Smooth muscle cell (in vitro differentiated cells): ENCODE measurements around the gene ULK2. TPM values are rescaled to one million over a fixed set of nuclear protein-coding genes. Genes with fewer than 3 reads are reported as not detected.

Experiments used
- DNase-seq: peaks from one replicate; lab custom pipeline; 2025; ENCODE audit not compliant: unreplicated experiment; lab: John Stamatoyannopoulos, UW
- H2AFZ ChIP-seq: fragments of 200-600 bp; sonication (generic); 2 replicates; pipeline ENCODE4 v1.6.0; 2016; ENCODE audit warnings: antibody characterized with exemption, low read depth, mild to moderate bottlenecking
- H3F3A ChIP-seq: fragments of 200-600 bp; sonication (generic); 2 replicates; pipeline ENCODE4 v1.6.0; 2017; ENCODE audit warnings: antibody characterized with exemption, low read depth
- H3K27ac ChIP-seq: fragments of 200-600 bp; sonication (generic); 2 replicates; pipeline ENCODE4 v1.5.1; 2016; ENCODE audit warnings: low read depth, mild to moderate bottlenecking
- H3K27me3 ChIP-seq: fragments of 200-600 bp; sonication (generic); 2 replicates; pipeline ENCODE4 v1.6.1; 2016; ENCODE audit warnings: low read depth, mild to moderate bottlenecking
- H3K36me3 ChIP-seq: fragments of 200-600 bp; sonication (generic); 2 replicates; pipeline ENCODE4 v1.5.1; 2016; ENCODE audit warnings: low read depth
- H3K4me1 ChIP-seq: fragments of 200-600 bp; sonication (generic); 2 replicates; pipeline ENCODE4 v1.5.1; 2016; ENCODE audit warnings: low read depth
- H3K4me2 ChIP-seq: fragments of 200-600 bp; sonication (generic); 2 replicates; pipeline ENCODE4 v1.6.0; 2016; ENCODE audit warnings: mild to moderate bottlenecking
- H3K4me3 ChIP-seq: fragments of 200-600 bp; sonication (generic); 2 replicates; pipeline ENCODE4 v1.5.1; 2016; ENCODE audit warnings: mild to moderate bottlenecking
- H3K79me2 ChIP-seq: fragments of 200-600 bp; sonication (generic); 2 replicates; pipeline ENCODE4 v1.6.0; 2016; ENCODE audit warnings: low read depth, mild to moderate bottlenecking
- H3K9ac ChIP-seq: fragments of 200-600 bp; sonication (generic); 2 replicates; pipeline ENCODE4 v1.6.0; 2016; ENCODE audit warnings: low read depth
- H3K9me3 ChIP-seq: fragments of 200-600 bp; sonication (generic); replicated peaks from 2 replicates; pipeline ENCODE4 v1.5.1; 2016; ENCODE audit warnings: low read depth
- H4K20me1 ChIP-seq: fragments of 200-600 bp; sonication (generic); 2 replicates; pipeline ENCODE4 v1.6.0; 2016; ENCODE audit warnings: low read depth
- WGBS: methylation state at CpG from one replicate; pipeline ENCODE4 v1.1.7; 2016; ENCODE audit warnings: low lambda C conversion rate; 5-methylcytosine and 5-hydroxymethylcytosine counted together
- polyA plus RNA-seq: library from polyadenylated mRNA; unstranded; fragments of >200 nt; fragmentation: Nextera tagmentation; extraction: Ambion mirVana; gene quantifications from 2 replicates; pipeline ENCODE4 v1.2.1, GENCODE V29; 2016
- total RNA-seq: library from RNA; depleted of rRNA; stranded (reverse); fragments of >200 nt; gene quantifications from 2 replicates; pipeline ENCODE4 v1.2.3, GENCODE V29; 2014
- TF ChIP-seq, protein P1 (sequence below): fragments of 200-600 bp; sonication (generic); IDR thresholded peaks from 2 replicates; pipeline ENCODE4 v1.5.1; 2017; ENCODE audit warnings: borderline replicate concordance, mild to moderate bottlenecking, antibody characterized with exemption; ENCODE audit not compliant: insufficient read depth, poor library complexity, severe bottlenecking

Gene ULK2
- total and polyA plus RNA-seq, 2 experiments from 2014 or later = 9.7 to 24.0 TPM

DNA sequence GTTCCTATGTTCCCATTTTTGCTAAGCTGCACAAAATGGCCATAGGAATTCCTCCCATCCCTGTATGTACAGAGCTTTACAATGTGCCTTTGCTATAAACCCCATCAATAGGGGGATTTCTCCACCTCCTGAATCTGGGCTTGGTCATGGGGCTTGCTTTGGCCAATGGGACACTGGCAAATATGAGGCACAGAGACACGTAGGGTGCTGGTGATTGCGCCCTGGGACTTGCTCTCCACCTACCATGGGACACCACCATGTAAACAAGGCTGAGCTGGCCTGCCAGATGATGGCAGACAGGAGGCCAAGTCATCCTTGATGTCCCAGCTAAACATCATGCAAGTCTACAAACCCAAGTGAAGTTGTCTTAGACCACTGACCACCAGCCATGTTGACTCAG, 104.3 kb downstream of the ULK2 start:
- Histone ChIP-seq H3K79me2 (no peaks in the 10 kb centered on the region), H3K27ac (no peak overlapping the region), H3K27me3 (no peaks in the 10 kb centered on the region), H2AFZ (no peak overlapping the region), H4K20me1 (no peaks in the 10 kb centered on the region), H3K4me2 (no peak overlapping the region), H3K9ac (no peak overlapping the region), H3K9me3 (no peaks in the 10 kb centered on the region), H3K4me3 (no peak overlapping the region), H3K4me1 (no peaks in the 10 kb centered on the region), H3K36me3 (no peaks in the 10 kb centered on the region), H3F3A (no peaks in the 10 kb centered on the region)
- TF ChIP-seq, protein P1, sequence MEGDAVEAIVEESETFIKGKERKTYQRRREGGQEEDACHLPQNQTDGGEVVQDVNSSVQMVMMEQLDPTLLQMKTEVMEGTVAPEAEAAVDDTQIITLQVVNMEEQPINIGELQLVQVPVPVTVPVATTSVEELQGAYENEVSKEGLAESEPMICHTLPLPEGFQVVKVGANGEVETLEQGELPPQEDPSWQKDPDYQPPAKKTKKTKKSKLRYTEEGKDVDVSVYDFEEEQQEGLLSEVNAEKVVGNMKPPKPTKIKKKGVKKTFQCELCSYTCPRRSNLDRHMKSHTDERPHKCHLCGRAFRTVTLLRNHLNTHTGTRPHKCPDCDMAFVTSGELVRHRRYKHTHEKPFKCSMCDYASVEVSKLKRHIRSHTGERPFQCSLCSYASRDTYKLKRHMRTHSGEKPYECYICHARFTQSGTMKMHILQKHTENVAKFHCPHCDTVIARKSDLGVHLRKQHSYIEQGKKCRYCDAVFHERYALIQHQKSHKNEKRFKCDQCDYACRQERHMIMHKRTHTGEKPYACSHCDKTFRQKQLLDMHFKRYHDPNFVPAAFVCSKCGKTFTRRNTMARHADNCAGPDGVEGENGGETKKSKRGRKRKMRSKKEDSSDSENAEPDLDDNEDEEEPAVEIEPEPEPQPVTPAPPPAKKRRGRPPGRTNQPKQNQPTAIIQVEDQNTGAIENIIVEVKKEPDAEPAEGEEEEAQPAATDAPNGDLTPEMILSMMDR = no peak
- WGBS = 95% methylated on average over 2 of the region's 2 CpGs
- no peak for DNase-seq

DNA sequence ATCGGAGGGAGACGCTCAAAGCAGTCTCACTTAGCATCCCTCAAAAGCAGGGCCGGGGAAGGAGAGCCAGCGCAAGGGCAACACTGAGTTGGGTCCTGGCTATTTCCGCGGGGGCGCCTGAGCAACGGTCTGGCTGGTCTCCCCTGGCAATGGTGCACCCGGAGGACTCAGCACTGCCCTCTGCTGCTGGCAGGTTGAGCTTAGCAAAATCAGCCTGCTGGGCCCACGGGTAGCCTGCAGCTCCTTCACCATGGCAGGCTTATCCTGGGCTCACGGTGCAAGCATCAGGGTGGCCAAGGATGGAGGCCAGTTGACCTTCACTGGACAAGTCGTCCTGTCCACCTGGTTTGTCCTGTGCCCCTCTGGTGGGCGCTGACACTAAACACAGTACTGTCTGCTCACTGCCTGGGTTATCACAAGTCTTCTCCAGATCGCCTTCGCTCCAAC, 105.2 kb downstream of the ULK2 start:
- no peaks in the 10 kb centered on the region for H3K9me3 ChIP-seq
- 23% methylated on average over 15 of the region's 15 CpGs for WGBS
- peak; percentile 35 for DNase-seq
- no peak overlapping the region for H3K9ac ChIP-seq
- H3K79me2 ChIP-seq = no peaks in the 10 kb centered on the region
- no peaks in the 10 kb centered on the region for H4K20me1 ChIP-seq
- TF ChIP-seq, protein P1 = peak; percentile 70
- H3K4me2 ChIP-seq = no peak overlapping the region
- no peak overlapping the region for H3K27ac ChIP-seq
- H2AFZ ChIP-seq = no peak overlapping the region
- no peaks in the 10 kb centered on the region for H3K4me1 ChIP-seq
- no peaks in the 10 kb centered on the region for H3K36me3 ChIP-seq
- no peaks in the 10 kb centered on the region for H3K27me3 ChIP-seq
- no peak overlapping the region for H3K4me3 ChIP-seq
- H3F3A ChIP-seq = no peaks in the 10 kb centered on the region

DNA sequence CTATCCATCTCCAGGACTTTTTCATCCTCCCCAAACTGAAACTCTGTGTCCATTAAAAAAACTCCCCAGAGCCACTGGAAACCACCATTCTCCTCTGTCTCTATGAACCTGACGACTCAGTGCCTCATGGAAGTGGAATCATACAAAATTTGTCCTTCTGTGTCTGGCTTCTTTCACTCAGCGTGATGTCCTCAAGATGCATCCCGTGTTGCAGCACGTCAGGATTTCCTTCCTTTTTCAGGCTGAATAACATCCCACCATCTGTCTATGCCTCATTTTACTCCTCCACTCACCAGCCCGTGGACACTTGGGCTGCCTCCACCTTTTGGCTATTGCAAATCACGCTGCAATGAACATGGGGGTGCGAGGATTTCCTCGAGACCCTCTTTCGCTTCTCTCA, 107.0 kb downstream of the ULK2 start:
- no peaks in the 10 kb centered on the region for H3K9me3 ChIP-seq
- TF ChIP-seq, protein P1 = no peak
- H3K79me2 ChIP-seq = no peaks in the 10 kb centered on the region
- H3K9ac ChIP-seq = no peak overlapping the region
- DNase-seq = no peak
- no peak overlapping the region for H3K4me2 ChIP-seq
- H2AFZ ChIP-seq = no peak overlapping the region
- no peaks in the 10 kb centered on the region for H3F3A ChIP-seq
- H3K4me3 ChIP-seq = no peak overlapping the region
- 87% methylated on average over 9 of the region's 9 CpGs for WGBS
- no peaks in the 10 kb centered on the region for H4K20me1 ChIP-seq
- no peak overlapping the region for H3K27ac ChIP-seq
- H3K27me3 ChIP-seq = no peaks in the 10 kb centered on the region
- no peaks in the 10 kb centered on the region for H3K36me3 ChIP-seq
- no peaks in the 10 kb centered on the region for H3K4me1 ChIP-seq

DNA sequence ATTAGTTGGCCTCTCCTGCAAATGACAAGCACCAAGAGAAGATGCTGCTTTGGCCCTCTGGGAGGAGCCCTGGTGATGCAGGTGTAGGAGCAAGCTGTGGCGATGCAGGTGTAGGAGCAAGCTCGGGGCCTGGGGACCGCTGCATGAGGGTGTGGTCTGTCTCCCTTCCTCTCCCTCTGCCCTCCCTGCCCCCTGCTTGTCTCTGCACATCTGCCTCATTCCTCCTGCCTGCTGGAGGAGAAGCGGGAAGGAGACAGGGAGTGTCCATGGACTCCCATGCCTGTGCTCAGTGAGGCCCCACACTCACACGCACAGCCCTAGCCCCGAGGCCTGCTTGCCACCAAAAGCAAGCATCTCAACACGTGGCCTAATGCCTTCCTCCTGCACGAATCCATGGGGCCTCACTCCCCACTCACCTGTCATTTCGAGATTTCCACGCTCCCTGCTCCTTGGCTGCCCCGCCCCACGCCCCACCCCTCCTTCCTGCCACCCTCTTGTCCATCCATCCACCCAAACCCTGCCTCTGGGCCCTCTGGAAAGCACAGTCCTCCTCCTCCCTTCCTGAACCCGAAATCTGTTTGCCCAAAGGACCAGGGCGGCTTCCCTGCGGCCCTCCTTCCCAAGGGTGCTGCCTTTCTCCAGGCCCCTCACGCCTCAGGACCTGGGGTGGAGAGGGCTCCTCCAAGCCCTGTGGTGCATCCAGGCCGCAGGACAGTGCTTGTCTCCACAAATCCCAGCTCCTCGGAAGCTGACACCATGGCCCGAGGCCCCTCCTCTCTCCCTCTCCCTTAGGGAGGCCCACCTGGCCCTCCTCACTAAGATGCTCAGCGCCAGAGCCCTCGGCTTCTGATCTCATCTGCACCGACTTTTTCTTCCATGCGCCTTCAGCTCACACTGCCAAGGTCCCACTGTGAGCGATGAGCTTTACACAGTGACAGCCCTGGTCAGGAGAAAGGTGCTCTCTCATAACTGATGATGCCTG, 107.9 kb downstream of the ULK2 start:
- Histone ChIP-seq H3K9ac (no peak overlapping the region), H3K27ac (no peak overlapping the region), H3K79me2 (no peaks in the 10 kb centered on the region), H3F3A (no peaks in the 10 kb centered on the region), H4K20me1 (no peaks in the 10 kb centered on the region), H3K9me3 (no peaks in the 10 kb centered on the region), H3K27me3 (no peaks in the 10 kb centered on the region), H3K4me2 (no peak overlapping the region), H2AFZ (no peak overlapping the region), H3K36me3 (no peaks in the 10 kb centered on the region), H3K4me3 (no peak overlapping the region), H3K4me1 (no peaks in the 10 kb centered on the region)
- DNase-seq = no peak
- WGBS = 90% methylated on average over 24 of the region's 24 CpGs
- TF ChIP-seq, protein P1 = no peak
